ENCODE results near the gene MAPRE2.

Gene MAPRE2

DNA sequence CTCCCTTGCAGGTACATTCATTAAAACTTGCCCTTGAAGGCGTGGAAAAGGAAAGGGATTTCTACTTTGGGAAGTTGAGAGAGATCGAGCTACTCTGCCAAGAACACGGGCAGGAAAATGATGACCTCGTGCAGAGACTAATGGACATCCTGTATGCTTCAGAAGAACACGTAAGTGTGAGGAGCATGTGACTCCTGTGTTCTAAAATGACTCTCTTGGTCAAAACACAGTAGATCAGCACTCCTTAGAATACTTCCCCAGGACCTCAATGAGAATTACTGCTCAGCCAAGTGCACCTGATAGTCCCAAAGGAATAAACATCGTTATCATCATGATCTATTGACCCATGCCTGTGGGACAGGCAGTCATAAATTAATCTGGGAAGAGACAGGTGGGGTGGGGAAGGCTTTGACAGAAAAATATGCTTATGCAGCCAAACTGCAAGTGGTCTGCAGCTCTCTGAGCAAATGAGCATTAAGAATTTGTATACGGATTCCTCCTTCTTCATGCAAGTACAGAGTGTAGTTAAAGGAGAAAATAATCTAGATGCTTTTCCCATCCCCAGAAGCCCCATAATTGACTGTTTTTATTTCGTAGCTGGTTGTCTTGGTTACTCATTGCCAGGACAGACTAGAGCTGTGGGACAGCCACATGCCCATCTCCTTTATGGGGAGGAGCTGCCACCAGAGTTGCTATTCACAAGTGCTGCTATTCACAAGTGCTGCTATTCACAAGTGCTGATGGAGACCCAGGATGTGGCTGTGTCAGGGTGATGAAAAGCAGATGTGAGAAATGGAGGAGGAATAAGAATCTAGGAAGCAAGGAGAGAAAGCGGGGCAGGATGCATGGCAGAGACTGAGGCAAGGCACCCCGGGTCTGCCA lies 91.0 kb downstream of the MAPRE2 start:
- no peaks in the 10 kb centered on the region for H3K9me3 ChIP-seq (ENCODE audit: insufficient read depth, low read depth, low read length)
- WGBS (ENCODE audit: extremely low coverage, insufficient coverage, insufficient read length): no CpG with 5 or more reads among the region's 10 CpGs

GRCh38 chr18:35134190-35134730 lies 93.0 kb downstream of the MAPRE2 start:
- H3K23ac ChIP-seq (ENCODE audit: low read length): no peak overlapping the region
- peaks cover 0 to 1% of the 10 kb centered on the region in 2 experiments for H3K36me3 ChIP-seq (ENCODE audit: control insufficient read depth in 1 of 2, insufficient read depth in 2 of 2, low read length in 2 of 2)
- no peak overlapping the region for H3K18ac ChIP-seq (ENCODE audit: low read length)
- H2BK120ac ChIP-seq (ENCODE audit: insufficient read depth, low read length, poor library complexity): no peak overlapping the region
- no peak overlapping the region for H4K8ac ChIP-seq (ENCODE audit: low read depth, low read length)
- H2AK5ac ChIP-seq (ENCODE audit: low read length): no peak overlapping the region
- H3K79me1 ChIP-seq (ENCODE audit: low read length): no peaks in the 10 kb centered on the region
- no peak overlapping the region for H4K12ac ChIP-seq (ENCODE audit: low read depth, low read length)
- H2BK12ac ChIP-seq (ENCODE audit: low read length): no peak overlapping the region
- H3K4ac ChIP-seq (ENCODE audit: low read depth, low read length): no peak overlapping the region
- WGBS (ENCODE audit: extremely low coverage, insufficient coverage, insufficient read length): no CpG with 5 or more reads among the region's 6 CpGs
- no peak overlapping the region for H3K9ac ChIP-seq (ENCODE audit: low read length)
- no peaks in the 10 kb centered on the region for H3K4me1 ChIP-seq (ENCODE audit: control insufficient read depth in 1 of 2, insufficient read depth in 2 of 2, low read length in 2 of 2)
- H2BK5ac ChIP-seq (ENCODE audit: low read depth, low read length, poor library complexity): no peak overlapping the region
- no peaks in the 10 kb centered on the region for H3K27me3 ChIP-seq (ENCODE audit: insufficient read depth, low read length)
- H3K14ac ChIP-seq (ENCODE audit: low read length): no peak overlapping the region
- H3K27ac ChIP-seq (ENCODE audit: low read depth, low read length): no peak overlapping the region
- H3K9me3 ChIP-seq (ENCODE audit: insufficient read depth, low read depth, low read length): no peaks in the 10 kb centered on the region
- H3K4me2 ChIP-seq (ENCODE audit: low read length): no peak overlapping the region
- H4K91ac ChIP-seq (ENCODE audit: low read depth, low read length): no peak overlapping the region
- no peaks in the 10 kb centered on the region for H3K79me2 ChIP-seq (ENCODE audit: control insufficient read depth, insufficient read depth, low read length, poor library complexity)
- no peak overlapping the region for H3K4me3 ChIP-seq (ENCODE audit: low read depth, low read length)
- H2AFZ ChIP-seq (ENCODE audit: insufficient read depth, low read length, poor library complexity): no peak overlapping the region
- no peak for DNase-seq

More for the DNA sequence above, 91.0 kb downstream of the MAPRE2 start:
- Histone ChIP-seq H3K79me1 (ENCODE audit: low read length) (no peaks in the 10 kb centered on the region), H3K4me3 (ENCODE audit: low read depth, low read length) (no peak overlapping the region), H3K9ac (ENCODE audit: low read length) (no peak overlapping the region), H3K18ac (ENCODE audit: low read length) (no peak overlapping the region), H3K4me1 (ENCODE audit: control insufficient read depth in 1 of 2, insufficient read depth in 2 of 2, low read length in 2 of 2) (no peaks in the 10 kb centered on the region), H3K4ac (ENCODE audit: low read depth, low read length) (no peak overlapping the region), H2AK5ac (ENCODE audit: low read length) (no peak overlapping the region), H3K79me2 (ENCODE audit: control insufficient read depth, insufficient read depth, low read length, poor library complexity) (no peaks in the 10 kb centered on the region), H4K12ac (ENCODE audit: low read depth, low read length) (no peak overlapping the region), H3K27me3 (ENCODE audit: insufficient read depth, low read length) (no peaks in the 10 kb centered on the region), H2BK12ac (ENCODE audit: low read length) (no peak overlapping the region), H2BK120ac (ENCODE audit: insufficient read depth, low read length, poor library complexity) (no peak overlapping the region), H4K91ac (ENCODE audit: low read depth, low read length) (no peak overlapping the region), H3K36me3 (ENCODE audit: control insufficient read depth in 1 of 2, insufficient read depth in 2 of 2, low read length in 2 of 2) (peaks cover 0 to 1% of the 10 kb centered on the region in 2 experiments), H2BK5ac (ENCODE audit: low read depth, low read length, poor library complexity) (no peak overlapping the region), H4K8ac (ENCODE audit: low read depth, low read length) (no peak overlapping the region), H3K23ac (ENCODE audit: low read length) (no peak overlapping the region), H3K27ac (ENCODE audit: low read depth, low read length) (no peak overlapping the region), H3K14ac (ENCODE audit: low read length) (no peak overlapping the region), H2AFZ (ENCODE audit: insufficient read depth, low read length, poor library complexity) (no peak overlapping the region), H3K4me2 (ENCODE audit: low read length) (no peak overlapping the region)
- DNase-seq: no peak

DNA sequence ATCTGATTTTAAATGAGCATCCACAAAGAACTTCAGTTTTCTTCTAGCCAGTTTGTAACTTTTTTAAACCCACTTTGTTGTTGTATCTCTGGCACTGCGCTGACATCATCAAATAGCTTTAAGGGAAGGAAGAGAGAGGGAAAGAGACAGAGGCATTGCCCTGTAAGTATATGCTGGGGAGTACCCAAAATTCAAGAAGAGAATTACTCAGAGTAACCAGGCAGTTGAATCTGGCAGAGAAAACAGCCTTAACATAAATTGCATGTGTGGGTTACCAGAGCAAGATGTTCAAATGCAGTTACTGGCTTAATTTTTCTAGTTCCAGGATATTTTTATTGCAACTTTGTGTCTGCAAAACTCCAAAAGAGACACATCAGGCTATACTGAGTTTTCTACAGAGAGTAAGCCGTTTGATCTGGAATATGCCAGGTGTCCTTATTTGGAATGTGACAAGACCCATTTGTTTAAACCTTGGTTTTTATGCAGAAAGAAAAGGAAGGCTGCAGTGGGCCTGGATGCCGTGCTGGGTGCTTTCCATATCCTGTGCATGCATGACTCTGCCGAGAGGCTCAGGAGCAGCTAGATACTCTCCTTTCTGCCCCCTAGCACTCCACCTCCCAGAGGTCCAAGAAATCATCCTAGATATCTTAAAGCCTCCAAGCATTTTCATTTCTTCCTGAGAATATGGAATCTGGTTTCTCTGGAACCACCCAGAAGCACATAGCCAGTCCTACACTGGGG lies 93.7 kb downstream of the MAPRE2 start:
- Histone ChIP-seq H3K23ac (ENCODE audit: low read length) (no peak overlapping the region), H3K27me3 (ENCODE audit: insufficient read depth, low read length) (no peaks in the 10 kb centered on the region), H4K8ac (ENCODE audit: low read depth, low read length) (no peak overlapping the region), H2AK5ac (ENCODE audit: low read length) (no peak overlapping the region), H3K4me2 (ENCODE audit: low read length) (no peak overlapping the region), H3K79me2 (ENCODE audit: control insufficient read depth, insufficient read depth, low read length, poor library complexity) (no peaks in the 10 kb centered on the region), H3K9me3 (ENCODE audit: insufficient read depth, low read depth, low read length) (no peaks in the 10 kb centered on the region), H3K79me1 (ENCODE audit: low read length) (no peaks in the 10 kb centered on the region), H3K27ac (ENCODE audit: low read depth, low read length) (no peak overlapping the region), H3K36me3 (ENCODE audit: control insufficient read depth in 1 of 2, insufficient read depth in 2 of 2, low read length in 2 of 2) (peaks cover 0 to 1% of the 10 kb centered on the region in 2 experiments), H4K91ac (ENCODE audit: low read depth, low read length) (no peak overlapping the region), H3K18ac (ENCODE audit: low read length) (no peak overlapping the region), H2AFZ (ENCODE audit: insufficient read depth, low read length, poor library complexity) (no peak overlapping the region), H2BK120ac (ENCODE audit: insufficient read depth, low read length, poor library complexity) (no peak overlapping the region), H3K9ac (ENCODE audit: low read length) (no peak overlapping the region), H4K12ac (ENCODE audit: low read depth, low read length) (no peak overlapping the region), H3K4me3 (ENCODE audit: low read depth, low read length) (no peak overlapping the region), H2BK12ac (ENCODE audit: low read length) (no peak overlapping the region), H3K4me1 (ENCODE audit: control insufficient read depth in 1 of 2, insufficient read depth in 2 of 2, low read length in 2 of 2) (no peaks in the 10 kb centered on the region), H3K14ac (ENCODE audit: low read length) (no peak overlapping the region), H2BK5ac (ENCODE audit: low read depth, low read length, poor library complexity) (no peak overlapping the region), H3K4ac (ENCODE audit: low read depth, low read length) (no peak overlapping the region)
- WGBS (ENCODE audit: extremely low coverage, insufficient coverage, insufficient read length): no CpG with 5 or more reads among the region's 4 CpGs
- DNase-seq: no peak

DNA sequence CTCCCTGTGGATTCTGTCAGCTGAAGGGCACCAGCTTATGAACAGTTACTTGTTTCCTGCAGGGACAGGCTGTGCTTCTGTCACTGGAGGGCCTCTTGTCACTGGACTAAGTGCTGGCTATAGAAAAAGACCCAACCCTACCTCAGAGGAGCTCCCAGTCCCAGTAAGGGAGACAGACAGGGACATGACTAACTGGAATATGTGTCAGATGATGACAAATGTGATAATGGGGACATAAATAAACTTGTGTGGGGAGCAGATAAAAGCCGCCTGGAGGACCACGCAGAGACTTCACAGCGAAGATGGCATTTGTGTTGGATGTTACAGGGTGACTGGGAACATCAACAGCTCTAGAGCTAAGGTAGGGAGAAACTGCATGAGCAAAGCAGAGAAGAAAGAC lies 95.0 kb downstream of the MAPRE2 start:
- no peaks in the 10 kb centered on the region for H3K4me1 ChIP-seq (ENCODE audit: control insufficient read depth in 1 of 2, insufficient read depth in 2 of 2, low read length in 2 of 2)
- H3K4ac ChIP-seq (ENCODE audit: low read depth, low read length): no peak overlapping the region
- H3K14ac ChIP-seq (ENCODE audit: low read length): no peak overlapping the region
- no peak overlapping the region for H2AFZ ChIP-seq (ENCODE audit: insufficient read depth, low read length, poor library complexity)
- no peak overlapping the region for H3K4me2 ChIP-seq (ENCODE audit: low read length)
- H3K27ac ChIP-seq (ENCODE audit: low read depth, low read length): no peak overlapping the region
- H3K18ac ChIP-seq (ENCODE audit: low read length): no peak overlapping the region
- no peak overlapping the region for H4K8ac ChIP-seq (ENCODE audit: low read depth, low read length)
- no peaks in the 10 kb centered on the region for H3K9me3 ChIP-seq (ENCODE audit: insufficient read depth, low read depth, low read length)
- H2BK5ac ChIP-seq (ENCODE audit: low read depth, low read length, poor library complexity): no peak overlapping the region
- WGBS (ENCODE audit: extremely low coverage, insufficient coverage, insufficient read length): no CpG with 5 or more reads among the region's 3 CpGs
- H3K27me3 ChIP-seq (ENCODE audit: insufficient read depth, low read length): no peaks in the 10 kb centered on the region
- H3K79me2 ChIP-seq (ENCODE audit: control insufficient read depth, insufficient read depth, low read length, poor library complexity): no peaks in the 10 kb centered on the region
- DNase-seq: no peak
- H2BK120ac ChIP-seq (ENCODE audit: insufficient read depth, low read length, poor library complexity): no peak overlapping the region
- H3K79me1 ChIP-seq (ENCODE audit: low read length): no peaks in the 10 kb centered on the region
- H4K12ac ChIP-seq (ENCODE audit: low read depth, low read length): no peak overlapping the region
- peaks cover 0 to 1% of the 10 kb centered on the region in 2 experiments for H3K36me3 ChIP-seq (ENCODE audit: control insufficient read depth in 1 of 2, insufficient read depth in 2 of 2, low read length in 2 of 2)
- H3K4me3 ChIP-seq (ENCODE audit: low read depth, low read length): no peak overlapping the region
- no peak overlapping the region for H2BK12ac ChIP-seq (ENCODE audit: low read length)
- H3K9ac ChIP-seq (ENCODE audit: low read length): no peak overlapping the region
- H3K23ac ChIP-seq (ENCODE audit: low read length): no peak overlapping the region
- no peak overlapping the region for H2AK5ac ChIP-seq (ENCODE audit: low read length)
- no peak overlapping the region for H4K91ac ChIP-seq (ENCODE audit: low read depth, low read length)
